Nephron progenitor cell (in vitro differentiated cells): ENCODE measurements around the gene TARDBP.

Experiments
- DNase-seq: peaks from one replicate; pipeline ENCODE4 v3.0.0; 2021
- H3K27ac Mint-ChIP-seq: 2 replicates; pipeline ENCODE4 v1.8.0; 2021; ENCODE audit warnings: mild to moderate bottlenecking, moderate library complexity, mixed read lengths
- H3K27me3 Mint-ChIP-seq: 2 replicates; pipeline ENCODE4 v1.8.0; 2021; ENCODE audit warnings: mild to moderate bottlenecking, low read depth, mixed read lengths; ENCODE audit not compliant: poor library complexity
- H3K36me3 Mint-ChIP-seq: 2 replicates; pipeline ENCODE4 v1.8.0; 2021; ENCODE audit warnings: low read depth, mixed read lengths
- H3K4me1 Mint-ChIP-seq: 2 replicates; pipeline ENCODE4 v1.8.0; 2021; ENCODE audit warnings: mixed read lengths
- H3K4me3 Mint-ChIP-seq: 2 replicates; pipeline ENCODE4 v1.8.0; 2021; ENCODE audit warnings: mild to moderate bottlenecking, moderate library complexity, mixed read lengths
- H3K9me3 Mint-ChIP-seq: 2 replicates; pipeline ENCODE4 v1.8.0; 2021; ENCODE audit warnings: mild to moderate bottlenecking, moderate library complexity, mixed read lengths
- CTCF ChIP-seq: fragments of 200-600 bp; sonication (generic); IDR thresholded peaks from 2 replicates; pipeline ENCODE4 v1.5.0; 2021; ENCODE audit warnings: antibody characterized with exemption

TARDBP gene

GRCh38 chr1:10979483-10979920 is 33.0 kb upstream of the TARDBP start:
- H3K27ac Mint-ChIP-seq: no peak overlapping the region
- H3K4me1 Mint-ChIP-seq: peaks cover 17% of the 10 kb centered on the region
- H3K4me3 Mint-ChIP-seq: no peak overlapping the region
- no peaks in the 10 kb centered on the region for H3K9me3 Mint-ChIP-seq
- no peak for DNase-seq
- H3K36me3 Mint-ChIP-seq: no peaks in the 10 kb centered on the region
- peaks cover 43% of the 10 kb centered on the region for H3K27me3 Mint-ChIP-seq
- TF ChIP-seq CTCF: no peak

GRCh38 chr1:10980094-10980577 is 32.3 kb upstream of the TARDBP start:
- Mint-ChIP-seq H3K9me3 (no peaks in the 10 kb centered on the region), H3K4me1 (peaks cover 17% of the 10 kb centered on the region), H3K27me3 (peaks cover 48% of the 10 kb centered on the region), H3K4me3 (no peak overlapping the region), H3K27ac (no peak overlapping the region), H3K36me3 (no peaks in the 10 kb centered on the region)
- TF ChIP-seq CTCF: no peak
- peak; percentile 68 for DNase-seq

- Mint-ChIP-seq H3K27me3 (peaks cover 52% of the 10 kb centered on the region), H3K4me1 (peaks cover 17% of the 10 kb centered on the region), H3K9me3 (peaks cover 4% of the 10 kb centered on the region), H3K27ac (no peak overlapping the region), H3K4me3 (no peak overlapping the region), H3K36me3 (no peaks in the 10 kb centered on the region)
- no peak for TF ChIP-seq CTCF
- no peak for DNase-seq
Observed at GRCh38 chr1:10980841-10981727, 31.4 kb upstream of the TARDBP start.

GRCh38 chr1:10986525-10986890 is 25.9 kb upstream of the TARDBP start:
- H3K27me3 Mint-ChIP-seq: peaks cover 34% of the 10 kb centered on the region
- H3K9me3 Mint-ChIP-seq: peaks cover 4% of the 10 kb centered on the region
- no peak for TF ChIP-seq CTCF
- H3K36me3 Mint-ChIP-seq: no peaks in the 10 kb centered on the region
- no peak for DNase-seq
- H3K4me3 Mint-ChIP-seq: no peak overlapping the region
- H3K4me1 Mint-ChIP-seq: peaks cover 5% of the 10 kb centered on the region
- no peak overlapping the region for H3K27ac Mint-ChIP-seq

- Mint-ChIP-seq H3K4me1 (peaks cover 5% of the 10 kb centered on the region), H3K4me3 (no peak overlapping the region), H3K36me3 (no peaks in the 10 kb centered on the region), H3K27me3 (peaks cover 33% of the 10 kb centered on the region), H3K27ac (no peak overlapping the region), H3K9me3 (peaks cover 4% of the 10 kb centered on the region)
- no peak for DNase-seq
- TF ChIP-seq CTCF: no peak
Observed at GRCh38 chr1:10987840-10988417, 24.5 kb upstream of the TARDBP start.
